GM15510 (cell line): ENCODE data around the gene MYO9B.

Experiments used
- POLR2A ChIP-seq: IDR thresholded peaks from 3 replicates; pipeline ENCODE4 v1.6.1; 2011; ENCODE audit warnings: borderline replicate concordance; ENCODE audit not compliant: insufficient read length; ENCODE audit errors: extremely low read depth

Gene MYO9B

GRCh38 chr19:17242431-17243208, 167.0 kb downstream of the MYO9B start:
- TF ChIP-seq POLR2A = no peak

- no peak for TF ChIP-seq POLR2A
These were observed 167.7 kb downstream of the MYO9B start for GRCh38 chr19:17243211-17243829.

DNA sequence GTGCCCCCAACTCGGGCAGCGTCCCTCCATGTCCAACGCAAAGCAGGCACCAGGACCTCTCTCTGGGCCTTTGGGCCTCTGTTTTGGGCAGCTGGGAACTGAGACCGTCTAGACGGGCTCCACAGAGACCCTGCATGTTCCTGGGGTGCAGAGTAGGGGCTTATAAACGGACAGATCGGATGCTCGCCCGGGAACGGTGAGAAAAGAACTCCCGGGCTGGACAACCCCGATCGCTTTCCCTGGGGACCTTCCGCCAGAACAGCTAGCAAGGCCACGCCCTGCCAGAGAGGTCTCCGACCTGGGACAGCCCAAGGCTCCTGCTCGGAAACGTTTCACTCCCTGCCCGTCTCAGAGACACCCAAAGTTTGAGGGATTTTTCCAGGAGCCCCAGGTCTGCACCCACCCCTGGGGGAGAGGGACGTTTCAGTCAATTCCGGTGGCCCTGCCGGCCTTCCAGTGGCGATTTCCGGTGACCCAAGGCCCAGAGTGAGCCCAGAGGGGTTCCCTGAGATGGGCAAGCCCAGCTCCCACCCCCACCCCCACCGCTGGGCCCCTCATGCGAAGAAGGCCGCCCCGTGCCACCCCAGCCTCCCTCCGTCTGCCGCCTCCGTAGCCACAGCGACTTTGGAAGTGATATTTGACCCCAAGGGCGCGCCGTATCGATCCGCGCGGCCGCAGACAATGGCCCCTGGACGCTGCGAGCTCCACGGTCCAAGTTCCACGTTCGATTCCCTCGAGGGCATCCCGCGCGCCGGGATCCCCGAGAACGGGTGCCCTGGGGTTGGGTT, 168.4 kb downstream of the MYO9B start:
- no peak for TF ChIP-seq POLR2A

- TF ChIP-seq POLR2A = no peak
These were observed 169.3 kb downstream of the MYO9B start for GRCh38 chr19:17244618-17245534.

- no peak for TF ChIP-seq POLR2A
These were observed 170.0 kb downstream of the MYO9B start, which contains the start of gene NR2F6 for GRCh38 chr19:17245535-17245984. Gene NR2F6, minus strand, starts transcription at chr19:17245919. Its CDS starts 699 bp downstream, at chr19:17245220.

DNA sequence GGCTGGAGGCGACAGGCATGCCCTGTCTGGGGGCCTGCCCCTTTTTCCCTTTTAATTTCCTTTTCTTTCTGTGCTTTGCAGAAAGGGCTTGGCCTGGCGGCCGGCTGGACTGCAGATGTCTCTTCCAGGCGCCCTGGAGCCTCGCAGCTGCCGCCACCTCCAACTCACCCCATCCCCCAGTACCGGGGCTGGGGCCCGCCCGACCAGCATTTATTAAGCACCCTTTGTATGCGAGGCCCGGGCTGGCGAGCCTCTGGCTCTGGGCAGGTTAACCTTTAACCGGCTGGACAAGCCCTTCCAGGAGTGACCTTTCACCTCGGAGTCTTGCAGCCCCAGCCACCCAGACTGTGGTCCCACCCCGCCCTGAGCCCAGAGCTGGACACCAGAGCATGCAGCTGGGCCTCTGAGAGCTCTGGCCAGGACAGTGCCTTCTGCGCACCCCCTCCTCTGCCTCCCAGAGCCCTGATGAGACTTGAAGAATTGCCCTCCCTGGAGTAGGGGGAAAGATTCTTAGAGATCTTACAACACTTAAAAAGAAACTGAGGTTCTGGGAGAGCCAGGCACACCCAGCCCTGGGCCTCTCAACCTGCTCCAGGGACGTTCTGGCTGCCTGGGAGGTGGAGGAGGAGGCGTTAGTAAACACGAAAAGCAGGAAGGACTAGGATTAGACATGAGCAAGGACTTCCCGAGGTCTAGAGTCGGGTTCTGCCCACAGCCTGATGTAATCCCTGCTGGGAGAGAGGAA, 171.3 kb downstream of the MYO9B start:
- TF ChIP-seq POLR2A = no peak

DNA sequence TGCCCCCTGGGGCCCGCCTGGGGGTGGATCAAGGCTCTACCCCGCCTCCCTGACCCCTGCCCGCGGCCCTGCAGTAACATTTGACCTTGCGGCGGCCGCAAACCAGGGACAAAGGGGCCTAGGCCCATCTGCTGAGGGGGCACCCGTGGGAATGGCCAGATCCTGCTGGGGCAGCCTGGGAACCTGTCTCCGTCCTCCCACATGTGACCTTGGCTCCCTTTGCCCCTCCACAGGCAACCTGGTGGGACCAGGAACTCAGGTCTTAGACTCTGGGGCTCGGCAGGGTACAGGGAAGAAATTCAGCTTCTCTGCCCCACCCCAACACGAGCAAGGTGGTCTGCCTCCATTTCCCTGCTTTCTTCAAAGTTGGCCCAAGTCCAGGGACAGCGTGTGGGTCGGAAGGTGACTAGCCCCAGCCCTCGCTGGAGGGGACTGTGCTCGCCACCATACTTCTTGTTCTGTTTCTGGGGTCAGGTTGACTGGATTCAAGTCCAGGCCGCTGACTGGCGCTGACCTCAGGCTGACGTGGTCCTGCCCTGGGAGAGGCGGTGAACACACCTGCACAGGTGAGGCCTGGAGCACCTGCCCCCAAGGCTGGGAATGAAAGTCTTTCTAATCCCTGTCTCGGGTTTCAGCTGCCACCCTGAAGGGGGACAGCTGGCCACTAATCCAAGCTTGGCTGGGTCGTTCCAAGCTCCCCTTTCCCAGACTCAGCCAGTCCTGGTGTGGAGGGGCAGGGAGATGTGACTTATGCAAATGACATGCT, 172.6 kb downstream of the MYO9B start:
- TF ChIP-seq POLR2A = no peak

DNA sequence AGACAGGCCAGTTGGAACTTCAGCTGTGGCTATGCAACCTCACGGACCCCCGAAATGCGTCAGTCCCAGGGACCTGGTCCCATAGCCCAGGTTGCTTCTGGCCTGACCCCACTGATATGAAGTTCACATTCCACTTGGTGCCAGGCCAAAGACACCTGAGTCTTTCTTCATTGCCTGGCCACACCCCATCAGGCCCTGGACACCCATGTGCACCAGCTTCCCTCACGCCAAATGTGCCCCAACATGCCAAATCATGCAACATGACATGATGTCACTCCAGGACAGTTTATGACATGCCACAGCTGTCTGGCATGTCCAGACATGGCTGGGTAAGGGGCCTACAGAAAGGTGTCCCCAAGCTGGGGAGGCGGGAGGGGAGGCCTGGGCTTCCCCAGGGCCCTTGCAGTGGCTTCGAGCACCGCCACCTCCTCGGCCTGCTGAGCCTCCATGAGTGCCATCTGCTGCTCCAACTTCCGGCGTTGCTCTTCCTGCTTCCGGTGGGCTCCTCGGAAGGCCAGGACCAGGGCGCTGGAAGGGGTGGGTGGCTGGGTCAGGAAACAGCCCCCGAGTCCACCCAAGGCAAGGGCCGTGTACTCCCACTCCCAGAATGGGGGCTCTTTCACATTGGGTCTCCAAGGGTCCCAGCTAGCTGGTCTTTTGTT, 174.4 kb downstream of the MYO9B start:
- no peak for TF ChIP-seq POLR2A

GRCh38 chr19:17254636-17255035, 179.1 kb downstream of the MYO9B start:
- no peak for TF ChIP-seq POLR2A

DNA sequence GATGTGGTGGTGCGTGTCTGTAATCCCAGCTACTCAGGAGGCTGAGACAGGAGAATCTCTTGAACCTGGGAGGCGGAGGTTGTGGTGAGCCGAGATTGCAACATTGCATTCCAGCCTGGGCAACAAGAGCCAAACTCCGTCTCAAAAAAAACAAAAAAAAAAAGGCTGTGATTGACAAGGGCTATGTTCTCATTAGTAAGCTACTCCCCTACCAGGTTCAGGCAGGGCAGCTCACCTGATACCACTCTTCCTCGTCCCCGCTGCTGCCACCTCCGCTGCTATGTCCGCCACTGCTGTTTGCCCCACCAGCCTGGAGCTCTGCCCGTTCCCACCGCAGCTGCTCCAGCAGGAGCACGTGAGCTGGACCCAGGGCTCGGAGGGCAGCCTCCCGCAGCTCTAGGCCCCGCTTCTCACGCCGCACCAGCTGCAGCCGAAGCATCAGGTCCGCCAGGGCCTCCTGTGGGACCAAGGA, 179.6 kb downstream of the MYO9B start:
- TF ChIP-seq POLR2A = no peak

- TF ChIP-seq POLR2A = no peak
These were observed 180.6 kb downstream of the MYO9B start for GRCh38 chr19:17256130-17256529.

- TF ChIP-seq POLR2A = no peak
These were observed 183.7 kb downstream of the MYO9B start for GRCh38 chr19:17259118-17259780.
